K562 (cell line): ENCODE results near the gene ZNF330. TPM values are rescaled to one million over a fixed set of nuclear protein-coding genes. Genes with fewer than 3 reads are reported as not detected.

ENCODE experiments used
- DPF2 ChIP-seq: fragments of 450-650 bp; IDR thresholded peaks from 2 replicates; pipeline ENCODE4 v1.6.1; 2016
- E2F6 ChIP-seq, 2 experiments: IDR thresholded peaks; 2 replicates each; pipeline ENCODE4 v1.6.1; 2011; ENCODE audit warnings: borderline replicate concordance in 1 of 2, control low read depth in 1 of 2, low read depth in 1 of 2, low read length in 1 of 2, mild to moderate bottlenecking in 1 of 2, mixed read lengths in 1 of 2, moderate library complexity in 1 of 2; ENCODE audit not compliant: insufficient read depth in 1 of 2, insufficient read length in 1 of 2, poor library complexity in 1 of 2, severe bottlenecking in 1 of 2; ENCODE audit errors: extremely low read depth in 1 of 2
- ESRRB ChIP-seq: fragments of 250-450 bp; sonication (Bioruptor Pico); IDR thresholded peaks from 2 replicates; pipeline ENCODE4 v1.5.0; 2020; ENCODE audit warnings: mild to moderate bottlenecking, moderate library complexity, borderline replicate concordance
- FOXK2 ChIP-seq, 2 experiments: fragments of 450-650 bp; IDR thresholded peaks in 1 of 2; conservative IDR thresholded peaks in 1 of 2; 2 replicates each; pipeline ENCODE4 v1.6.1; 2016; ENCODE audit warnings: low read depth in 2 of 2, mild to moderate bottlenecking in 1 of 2
- FOXM1 ChIP-seq, 2 experiments: fragments of 450-650 bp in 1 of 2; sonication (generic) in 1 of 2; formaldehyde crosslinking in 1 of 2; IDR thresholded peaks; 2 replicates each; pipeline versions ENCODE4 v1.6.1 to v1.9.0; 2017 to 2022; ENCODE audit warnings: low read depth in 2 of 2, mild to moderate bottlenecking in 2 of 2, missing genetic modification reagents in 1 of 2, moderate library complexity in 1 of 2
- HEY1 ChIP-seq: fragments of 250-450 bp; sonication (Bioruptor Pico); IDR thresholded peaks from 2 replicates; pipeline ENCODE4 v1.5.0; 2020; ENCODE audit warnings: mild to moderate bottlenecking, moderate library complexity, borderline replicate concordance
- HMGXB4 ChIP-seq: sonication (generic); formaldehyde crosslinking; IDR thresholded peaks from 2 replicates; pipeline ENCODE4 v1.8.1; 2023; ENCODE audit warnings: mild to moderate bottlenecking, missing genetic modification reagents
- KDM4B ChIP-seq, 2 experiments: fragments of 450-650 bp in 1 of 2; sonication (generic) in 1 of 2; IDR thresholded peaks; 2 replicates each; pipeline ENCODE4 v1.6.1; 2016 to 2017; ENCODE audit warnings: borderline replicate concordance in 2 of 2, antibody characterized with exemption in 1 of 2, low read depth in 1 of 2, mild to moderate bottlenecking in 1 of 2
- POLR3G ChIP-seq: IDR thresholded peaks from 2 replicates; pipeline ENCODE4 v1.6.1; 2011; ENCODE audit not compliant: insufficient read length, insufficient replicate concordance; ENCODE audit errors: extremely low read depth
- RBM14 ChIP-seq: fragments of 200-400 bp; formaldehyde crosslinking; IDR thresholded peaks from 2 replicates; pipeline ENCODE4 v1.6.1; 2018; ENCODE audit warnings: low read depth, mild to moderate bottlenecking, low read length, moderate library complexity, borderline replicate concordance; ENCODE audit not compliant: insufficient read depth
- RBM34 ChIP-seq: fragments of 200-400 bp; formaldehyde crosslinking; IDR thresholded peaks from 2 replicates; pipeline ENCODE4 v1.6.1; 2018; ENCODE audit warnings: low read length, borderline replicate concordance; ENCODE audit not compliant: insufficient read depth
- RHOXF2B ChIP-seq: fragments of 250-450 bp; sonication (Bioruptor Pico); conservative IDR thresholded peaks from 2 replicates; pipeline ENCODE4 v1.5.1; 2021
- TAF9B ChIP-seq: fragments of 450-650 bp; IDR thresholded peaks from 2 replicates; pipeline ENCODE4 v1.6.1; 2018; ENCODE audit warnings: mild to moderate bottlenecking; ENCODE audit not compliant: partially characterized antibody
- ZBTB1 ChIP-seq: sonication (generic); formaldehyde crosslinking; IDR thresholded peaks from 2 replicates; pipeline ENCODE4 v1.8.1; 2023; ENCODE audit warnings: missing genetic modification reagents, low read depth, mild to moderate bottlenecking, borderline replicate concordance
- ZBTB5 ChIP-seq: fragments of 450-650 bp; IDR thresholded peaks from 2 replicates; pipeline ENCODE4 v1.6.1; 2017; ENCODE audit warnings: antibody characterized with exemption
- ZNF324 ChIP-seq: fragments of 250-450 bp; sonication (Bioruptor Pico); IDR thresholded peaks from 2 replicates; pipeline ENCODE4 v1.4.0; 2020; ENCODE audit warnings: mild to moderate bottlenecking
- ZNF436 ChIP-seq: fragments of 250-450, 450-650 bp; sonication (Bioruptor Pico); formaldehyde crosslinking; IDR thresholded peaks from 2 replicates; pipeline ENCODE4 v1.7.0; 2020; ENCODE audit warnings: mild to moderate bottlenecking
- ZNF639 ChIP-seq, 2 experiments: fragments of 200-800 bp in 1 of 2; sonication (Bioruptor generic) in 1 of 2; sonication (generic) in 1 of 2; formaldehyde crosslinking in 1 of 2; IDR thresholded peaks in 1 of 2; conservative IDR thresholded peaks in 1 of 2; 2 replicates each; pipeline versions ENCODE4 v1.5.0 to v1.6.1; 2016 to 2020; ENCODE audit warnings: missing compliant biosample characterization in 1 of 2, missing genetic modification characterization in 1 of 2, missing genetic modification reagents in 1 of 2
- polyA plus RNA-seq, 8 experiments: library from polyadenylated mRNA; depleted of rRNA in 4 of 8; stranded (reverse) in 5 of 8; unstranded in 3 of 8; fragments of >200 nt; fragmentation: Nextera tagmentation in 2 of 8; fragmentation: Illumina TruSeq in 1 of 8; extraction: Ambion mirVana in 2 of 8; extraction: Trizol in 1 of 8; gene quantifications; 2 replicates each; pipeline versions ENCODE4 v1.2.1 to v1.2.3, GENCODE V29; 2011 to 2014; ENCODE audit warnings: inconsistent platforms in 1 of 8, missing spikeins in 1 of 8
- total RNA-seq, 7 experiments: library from RNA; depleted of rRNA in 6 of 7; stranded (reverse); fragments of >200 nt in 6 of 7; fragmentation: Illumina TruSeq in 2 of 7; extraction: Trizol in 2 of 7; gene quantifications; 2 replicates each; pipeline versions ENCODE4 v1.2.1 to v1.2.3, GENCODE V29; 2011 to 2021; ENCODE audit warnings: low replicate concordance in 1 of 7

Gene ZNF330
- total and polyA plus RNA-seq, 9 of the 15 experiments (the other 6 are each of a cell fraction or from before 2014, with no cell fraction given) = 70.0 to 115 (median 92.0) TPM

GRCh38 chr4:141220691-141221659, at the start of gene ZNF330 (continued):
- TF ChIP-seq E2F6 (IDR thresholded peaks at IDR 0.05; ENCODE audit: borderline replicate concordance in 1 of 2, extremely low read depth in 1 of 2, insufficient read depth in 1 of 2, insufficient read length in 1 of 2, low read depth in 1 of 2, low read length in 1 of 2, poor library complexity in 1 of 2, severe bottlenecking in 1 of 2) (peak in 1 of 2 experiments; percentile 19), ESRRB (CRISPR knock-in tag) (no peak), FOXK2 (conservative IDR thresholded peaks at IDR 0.05 in 1 of 2, IDR thresholded peaks at IDR 0.05 in 1 of 2; ENCODE audit: low read depth in 2 of 2) (no peak; a peak in 1 of 4 replicates), RHOXF2B (CRISPR knock-in tag) (no peak), RBM34 (no peak), ZNF639 (CRISPR knock-in tag; conservative IDR thresholded peaks at IDR 0.05 in 1 of 2, IDR thresholded peaks at IDR 0.05 in 1 of 2) (no peak), HMGXB4 (no peak), POLR3G (no peak), ZBTB5 (no peak), ZNF436 (CRISPR knock-in tag) (no peak), ZNF324 (no peak), RBM14 (no peak), FOXM1 (IDR thresholded peaks at IDR 0.05; ENCODE audit: low read depth) (no peak), FOXM1 (CRISPR knock-in tag; IDR thresholded peaks at IDR 0.05; ENCODE audit: low read depth) (no peak), ZBTB1 (CRISPR knock-in tag) (no peak), KDM4B (IDR thresholded peaks at IDR 0.05; ENCODE audit: borderline replicate concordance in 2 of 2, low read depth in 1 of 2) (no peak), DPF2 (no peak), TAF9B (peak; percentile 70), HEY1 (CRISPR knock-in tag) (no peak)
